Stimulated activated CD4-positive, alpha-beta T cell treated with anti-CD3 and anti-CD28 coated beads, TNF-alpha, amount 100 ng/mL, for 24 hours (primary cell): ENCODE measurements around the gene SMAD6.
"Not testable (repeated sequence)": the region's sequence is repeated elsewhere in the genome, so short reads cannot be mapped to it uniquely, and the experiment has no call there.

Experiments used
- DNase-seq, 3 experiments: peaks; one replicate each; pipeline ENCODE4 v3.0.0-alpha.2; 2020; ENCODE audit warnings: low read depth in 3 of 3

Gene SMAD6

GRCh38 chr15:66825139-66825538, 123.1 kb downstream of the SMAD6 start:
- no peak for DNase-seq

GRCh38 chr15:66825731-66826130, 123.7 kb downstream of the SMAD6 start:
- no peak for DNase-seq

- no peak for DNase-seq
Observed at GRCh38 chr15:66826507-66826906, 124.5 kb downstream of the SMAD6 start.

- DNase-seq, result no peak
Observed at GRCh38 chr15:66827039-66827697, 125.1 kb downstream of the SMAD6 start.

GRCh38 chr15:66827698-66828055, 125.6 kb downstream of the SMAD6 start:
- DNase-seq, result no peak

GRCh38 chr15:66828817-66829541, 126.9 kb downstream of the SMAD6 start:
- DNase-seq, result not testable (repeated sequence)

GRCh38 chr15:66829551-66830121, 127.6 kb downstream of the SMAD6 start:
- DNase-seq, result no peak

- DNase-seq, result no peak
Observed at GRCh38 chr15:66830358-66830757, 128.3 kb downstream of the SMAD6 start.

- DNase-seq, result no peak
Observed at GRCh38 chr15:66830823-66831222, 128.8 kb downstream of the SMAD6 start.

- DNase-seq, result no peak
Observed at GRCh38 chr15:66831289-66831688, 129.3 kb downstream of the SMAD6 start.

GRCh38 chr15:66831801-66832390, 129.9 kb downstream of the SMAD6 start:
- DNase-seq, result no peak
